LoVo (cell line): ENCODE results near the gene CDCA8.
"Not testable (repeated sequence)": the region's sequence is repeated elsewhere in the genome, so short reads cannot be mapped to it uniquely, and the experiment has no call there.

Experiments
- DNase-seq: peaks from one replicate; pipeline ENCODE4 v3.0.0-alpha.2; 2016; ENCODE audit warnings: low spot score

The CDCA8 gene

GRCh38 chr1:37718181-37718900, 26.0 kb downstream of the CDCA8 start:
- DNase-seq, result no peak

DNA sequence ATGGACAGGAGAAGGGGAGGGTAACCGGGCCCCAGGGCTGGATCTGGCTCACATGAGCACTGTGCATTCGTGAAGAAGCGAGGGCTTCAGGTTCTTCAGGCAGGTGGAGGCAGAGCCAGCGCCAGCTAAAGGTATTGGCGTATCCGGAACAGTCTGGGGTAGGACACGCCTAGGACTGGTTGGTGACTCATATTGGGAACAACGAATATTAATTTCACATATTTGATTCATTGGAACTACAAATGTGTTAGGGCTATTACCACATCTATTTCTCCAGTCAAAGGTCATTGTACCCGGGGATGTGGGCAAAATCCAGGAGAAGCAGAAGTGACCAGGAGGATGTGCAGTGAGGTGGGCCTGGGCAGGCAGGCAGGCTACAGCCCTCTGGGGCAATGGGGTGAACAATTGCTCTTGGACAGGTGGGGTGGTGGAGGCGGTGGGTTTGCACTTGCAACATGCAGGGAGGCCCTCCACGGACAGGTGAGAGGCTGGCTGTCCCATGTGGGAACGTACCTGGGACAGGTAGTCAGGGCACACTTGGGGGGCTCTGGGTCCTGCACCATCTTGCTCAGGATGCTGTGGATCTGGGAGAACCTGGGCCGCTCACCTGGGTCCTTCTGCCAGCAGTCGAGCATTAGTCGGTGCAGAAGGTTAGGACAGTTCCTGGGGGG, 26.7 kb downstream of the CDCA8 start:
- DNase-seq, result no peak

- no peak for DNase-seq
Measured at GRCh38 chr1:37719572-37720195, 27.4 kb downstream of the CDCA8 start.

DNA sequence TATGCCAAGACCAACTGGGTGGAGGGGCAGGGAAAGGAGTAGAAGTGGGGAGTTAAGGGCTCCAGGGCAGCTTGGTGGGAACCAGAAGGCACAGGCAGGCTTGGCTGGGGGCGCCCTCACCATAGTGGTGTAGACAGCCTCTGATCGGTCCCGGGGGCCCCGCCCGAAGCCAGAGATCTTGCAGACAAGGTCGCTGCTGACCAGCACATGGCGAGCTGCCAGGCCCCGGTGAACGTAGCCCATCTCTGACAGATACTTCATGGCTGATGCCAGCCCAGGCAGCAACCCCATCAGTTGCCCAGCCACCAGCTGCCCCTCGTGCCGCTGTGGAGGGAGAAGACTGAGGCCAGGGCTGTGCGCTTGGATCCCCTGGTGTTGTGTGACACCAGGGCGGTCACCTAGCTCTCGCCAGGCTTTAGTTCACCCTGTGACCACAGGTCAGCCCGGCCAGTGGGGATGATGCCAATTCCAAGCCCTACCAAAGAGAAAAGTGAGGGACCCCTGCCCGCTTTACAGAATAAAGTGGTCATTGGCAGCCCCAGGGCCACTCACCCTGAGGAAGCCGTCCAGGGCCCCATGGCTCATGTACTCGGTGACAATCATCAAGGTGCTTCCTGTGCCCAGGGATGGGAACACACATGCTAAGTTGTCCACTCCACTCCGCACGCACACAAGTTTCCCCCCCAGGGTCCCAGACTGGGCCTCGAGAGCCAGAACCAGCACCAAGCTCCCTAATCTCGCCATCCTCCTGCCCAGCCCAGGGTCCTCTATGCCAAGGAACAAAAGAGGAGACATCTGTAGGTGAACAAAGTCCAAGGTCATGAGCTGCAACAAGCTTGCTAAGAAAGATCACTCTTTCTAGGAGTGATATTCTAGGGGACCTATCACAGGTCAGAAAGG, 28.2 kb downstream of the CDCA8 start:
- DNase-seq, result no peak

GRCh38 chr1:37721565-37721964, 29.2 kb downstream of the CDCA8 start:
- DNase-seq, result no peak

DNA sequence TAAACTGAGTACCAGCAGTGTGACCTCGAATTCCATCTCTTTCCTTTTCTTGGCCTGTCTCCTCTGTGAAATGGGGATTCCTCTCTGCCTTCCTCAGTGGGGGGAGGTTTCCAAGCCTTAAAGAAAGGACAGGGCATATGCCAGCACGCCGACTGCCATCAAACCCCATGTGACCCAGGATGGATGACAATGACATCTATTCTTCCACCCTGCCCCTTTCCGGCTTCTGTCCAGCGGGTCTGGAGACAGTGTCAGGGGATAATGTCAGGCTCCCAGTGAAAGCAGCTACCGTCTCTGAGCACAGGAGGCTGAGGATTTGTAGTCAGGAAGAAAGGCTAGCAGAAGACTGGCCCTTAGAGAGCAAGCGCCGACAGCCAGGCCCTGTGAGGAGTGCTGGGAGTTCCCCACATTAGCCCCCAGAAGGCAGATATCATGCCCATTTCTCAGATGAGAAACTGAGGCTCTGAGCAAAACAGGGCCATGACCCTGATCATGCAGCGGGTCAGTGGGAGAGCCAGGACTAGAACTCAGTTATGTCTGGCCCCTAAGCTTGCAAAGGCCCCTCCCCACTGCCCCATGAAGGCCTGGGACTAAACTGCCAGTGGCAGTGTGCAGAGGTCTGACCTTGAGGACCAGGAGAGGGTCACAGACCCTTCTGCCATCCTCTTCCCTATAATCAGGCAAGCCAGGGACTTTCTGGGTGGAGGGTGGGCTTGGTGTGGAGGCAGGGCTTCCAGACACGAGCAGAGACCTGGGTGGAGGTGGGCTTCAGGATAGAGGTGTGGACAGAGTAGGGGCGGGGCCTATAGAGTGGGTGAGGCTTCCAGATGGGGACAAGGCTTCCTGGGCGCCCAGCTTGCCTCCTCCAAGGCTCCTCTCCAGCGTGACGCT, 30.1 kb downstream of the CDCA8 start:
- DNase-seq, result no peak

DNA sequence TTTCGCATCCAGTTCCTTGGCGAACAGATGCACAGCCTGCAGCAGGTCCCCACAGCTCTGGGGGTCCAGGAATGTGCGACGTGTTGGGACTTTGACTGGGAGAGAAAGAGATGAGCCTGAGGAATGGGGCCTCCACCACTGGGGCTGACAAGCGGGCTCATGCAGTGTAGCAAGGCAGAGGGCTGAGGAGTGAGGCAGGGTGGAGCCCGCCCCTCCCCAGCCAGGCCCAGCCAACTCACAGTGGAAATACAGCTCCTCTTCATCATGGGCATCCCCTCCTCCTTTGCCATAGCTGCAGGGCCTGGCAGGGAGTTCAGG, 30.7 kb downstream of the CDCA8 start:
- no peak for DNase-seq

DNA sequence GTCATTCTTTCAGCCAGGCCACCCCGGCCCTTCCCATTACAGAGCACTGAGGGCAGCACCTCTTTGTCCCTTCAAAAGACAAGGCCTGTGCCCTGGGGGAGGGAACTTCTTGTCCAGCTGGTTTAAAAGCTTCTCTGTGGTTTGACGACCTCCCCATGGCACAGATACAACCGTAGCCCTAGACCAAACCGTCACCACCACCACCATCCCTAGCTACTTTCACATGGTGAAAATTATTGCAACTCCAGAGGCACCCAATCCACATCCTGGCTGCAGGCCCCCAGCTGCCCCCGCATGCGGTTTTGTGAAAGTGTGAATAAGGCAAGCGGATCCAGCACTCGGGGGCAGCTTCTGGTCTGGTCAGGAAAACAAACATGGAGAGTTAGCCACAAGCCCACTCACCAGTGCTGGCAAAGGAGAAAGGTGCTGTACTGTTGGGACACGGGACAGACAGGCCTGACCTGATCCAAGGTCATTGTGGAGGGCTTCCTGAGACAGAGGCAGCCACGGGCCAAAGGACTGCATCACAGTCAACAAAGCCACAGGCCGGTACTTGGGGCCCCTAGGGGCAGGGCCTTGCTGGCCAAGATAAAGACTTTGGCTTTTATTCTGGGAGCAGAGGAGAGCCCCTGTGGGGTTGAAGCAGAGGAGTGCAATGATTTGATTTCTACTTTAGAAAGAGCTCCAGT, 31.2 kb downstream of the CDCA8 start:
- DNase-seq, result no peak

GRCh38 chr1:37724575-37724974, 32.3 kb downstream of the CDCA8 start:
- no peak for DNase-seq

- DNase-seq, result no peak
Measured at GRCh38 chr1:37725851-37726613, 33.7 kb downstream of the CDCA8 start.

DNA sequence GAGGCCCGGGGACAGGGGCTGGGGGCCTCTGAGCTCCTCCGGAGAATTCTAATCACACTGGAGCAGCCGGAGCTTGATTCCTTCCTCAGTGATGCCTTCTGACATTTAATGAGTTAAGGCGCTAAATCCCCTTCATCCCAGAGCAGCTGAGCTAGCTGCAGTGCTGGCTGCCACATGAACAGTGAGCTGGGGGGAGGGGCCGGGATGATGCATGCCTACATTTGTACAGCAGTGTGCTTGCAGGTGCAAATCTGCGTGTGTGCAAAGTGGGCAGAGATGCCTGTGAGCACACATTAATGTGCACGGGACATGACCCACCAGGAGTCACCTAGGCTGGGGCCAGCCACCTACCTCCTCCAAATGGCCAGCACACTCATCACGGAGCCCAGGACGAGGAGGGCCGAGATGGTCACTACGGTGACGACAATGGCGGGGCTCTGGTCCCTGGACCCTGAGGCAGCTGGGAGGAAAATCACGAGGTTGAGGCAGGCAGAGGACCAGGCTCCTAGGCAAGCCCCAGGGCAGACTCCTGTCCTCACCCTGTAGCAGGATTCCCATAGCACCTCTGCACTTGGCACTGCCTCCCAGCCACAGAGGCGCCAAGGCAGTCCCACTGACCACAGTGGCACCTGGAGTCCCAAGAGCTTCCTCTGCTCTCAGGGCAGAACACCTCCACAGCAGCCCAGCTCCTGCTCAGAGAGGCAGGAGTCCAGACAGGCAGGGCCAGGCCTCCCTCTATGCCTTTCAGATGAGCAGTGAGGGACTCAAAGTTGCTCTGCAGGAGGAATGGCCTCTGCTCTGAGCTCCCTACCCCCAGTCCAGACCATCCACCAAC, 34.7 kb downstream of the CDCA8 start:
- no peak for DNase-seq

DNA sequence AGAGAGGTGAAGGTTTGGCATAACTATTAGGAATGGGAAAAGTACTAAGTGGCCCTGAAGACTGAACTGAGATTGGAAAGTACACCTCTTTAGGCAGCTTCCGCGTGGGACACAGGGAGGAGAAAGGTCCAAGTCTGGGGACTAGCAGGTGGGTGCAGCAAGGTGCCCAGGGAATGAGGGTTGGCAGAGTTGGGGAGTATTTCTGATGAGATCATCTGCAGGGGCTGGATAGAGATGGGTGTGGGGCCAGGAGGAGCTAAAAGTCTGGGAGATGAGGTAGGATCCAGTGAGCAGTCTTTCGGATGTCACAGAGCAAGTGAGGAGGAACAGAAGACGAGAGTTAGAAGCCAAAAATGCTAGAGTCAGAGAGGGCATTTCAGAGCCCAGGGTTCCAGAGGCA, 36.1 kb downstream of the CDCA8 start:
- DNase-seq, result no peak

DNA sequence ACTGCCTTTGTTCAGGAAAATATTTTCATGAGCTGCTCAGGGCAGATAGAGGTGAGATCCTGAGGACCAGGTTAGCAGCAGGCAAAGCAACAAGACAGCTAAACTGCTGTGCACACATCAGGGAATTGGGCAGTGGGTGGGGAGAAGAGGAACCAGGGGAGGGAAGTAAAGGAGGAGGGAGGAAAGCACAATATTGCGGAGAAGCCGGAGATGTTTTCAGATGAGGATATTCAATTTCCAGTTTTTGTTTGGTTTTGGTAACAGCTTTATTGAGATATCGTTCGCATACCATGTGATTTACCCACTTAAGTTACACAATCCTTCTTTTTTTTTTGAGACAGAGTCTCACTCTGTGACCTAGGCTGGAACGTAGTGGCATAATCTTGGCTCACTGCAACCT, 38.1 kb downstream of the CDCA8 start:
- DNase-seq, result no peak

DNA sequence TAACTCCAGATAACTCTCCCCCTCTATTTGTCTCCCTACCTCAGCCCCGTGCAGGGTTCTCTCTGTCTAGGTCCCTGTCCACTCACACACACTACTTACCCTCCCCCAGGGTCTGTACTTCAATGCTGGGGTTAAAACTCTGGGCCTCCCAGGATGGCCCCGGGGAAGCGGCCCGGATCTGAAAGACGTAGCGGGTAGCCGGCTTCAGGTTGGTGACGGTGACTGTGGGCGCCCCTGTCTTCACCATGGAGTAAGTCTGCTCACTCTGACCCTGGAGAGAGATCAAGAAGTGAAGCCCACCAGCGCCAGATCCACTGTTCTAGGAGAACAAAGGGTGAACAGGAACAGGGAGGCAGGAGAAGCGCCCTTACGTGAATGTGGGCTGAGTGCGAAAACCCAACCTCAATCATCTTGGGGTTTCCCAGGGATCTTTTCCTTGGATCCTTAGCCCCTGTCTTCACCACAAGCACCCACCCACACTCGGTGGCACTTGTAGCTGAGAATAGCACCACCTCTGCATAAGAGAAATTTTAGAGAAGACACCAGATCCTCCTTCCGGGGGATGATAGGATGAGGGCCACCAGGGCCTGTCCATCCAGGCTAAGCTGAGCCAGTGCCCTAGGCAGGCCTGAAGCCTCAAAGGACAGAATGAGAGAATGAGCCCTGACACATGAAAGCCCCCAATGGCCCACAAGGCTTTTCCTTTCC, 39.1 kb downstream of the CDCA8 start:
- DNase-seq, result no peak

DNA sequence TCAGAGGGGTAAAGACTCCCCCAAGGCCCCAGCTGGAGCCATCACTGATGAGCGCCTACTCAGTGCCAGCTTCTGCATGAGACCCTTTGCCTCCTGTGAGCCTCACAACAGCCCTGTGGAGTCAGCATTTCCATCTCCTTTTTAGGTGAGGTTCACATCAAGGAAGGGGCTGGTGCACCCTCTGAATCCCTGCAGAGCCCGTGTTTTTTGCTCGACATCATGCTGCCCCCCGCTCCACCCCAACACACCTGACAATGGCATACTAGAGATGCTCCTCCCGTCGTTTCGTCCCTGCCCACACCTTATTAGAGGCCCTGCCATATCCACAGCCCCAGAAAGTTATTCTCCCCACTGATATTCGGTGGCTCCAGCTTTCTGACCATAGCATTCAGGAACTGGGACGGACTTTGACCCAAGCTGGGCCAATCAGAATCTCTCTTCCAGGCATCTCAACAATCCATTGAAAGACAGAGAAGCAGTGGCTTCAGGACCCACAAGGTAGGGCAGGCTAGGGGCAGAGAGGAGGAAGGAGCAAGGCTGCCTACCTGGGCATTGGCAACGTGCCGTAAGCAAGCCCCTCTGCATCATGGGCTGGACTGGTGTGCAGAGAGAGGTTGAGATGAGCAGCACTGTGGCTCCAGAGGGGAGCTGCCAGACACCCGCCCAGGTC, 39.9 kb downstream of the CDCA8 start:
- no peak for DNase-seq

GRCh38 chr1:37734629-37735591, 42.6 kb downstream of the CDCA8 start:
- DNase-seq, result no peak

DNA sequence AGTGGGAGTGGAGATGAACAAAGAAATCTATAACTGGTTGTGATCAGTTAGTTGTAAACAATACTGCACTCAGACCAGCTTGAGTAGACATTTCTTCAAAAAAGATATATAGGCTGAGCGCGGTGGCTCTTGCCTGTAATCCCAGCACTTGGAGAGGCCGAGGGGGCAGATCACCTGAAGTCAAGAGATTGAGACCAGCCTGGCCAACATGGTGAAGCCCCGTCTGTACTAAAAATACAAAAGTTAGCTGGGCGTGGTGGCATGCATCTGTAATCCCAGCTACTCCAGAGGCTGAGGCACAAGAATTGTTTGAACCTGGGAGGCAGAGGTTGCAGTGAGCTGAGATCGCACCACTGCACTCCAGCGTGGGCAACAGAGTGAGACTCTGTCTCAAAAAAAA, 45.7 kb downstream of the CDCA8 start:
- DNase-seq, result not testable (repeated sequence)
